Left cardiac atrium (tissue), 4 donors: ENCODE measurements around the gene MSTN. TPM values are rescaled to one million over a fixed set of nuclear protein-coding genes. Genes with fewer than 3 reads are reported as not detected.
"Not testable (repeated sequence)": the region's sequence is repeated elsewhere in the genome, so short reads cannot be mapped to it uniquely, and the experiment has no call there.

Experiments used
- ATAC-seq, 2 donors: fragments of 200-7000 bp; cut with Tn5 transposase; one replicate each; pipeline ENCODE4 v1.9.1; 2020; ENCODE audit warnings: mild to moderate bottlenecking in 2 of 2, moderate library complexity in 2 of 2
- DNase-seq: peaks from one replicate; pipeline ENCODE4 v3.0.0-alpha.2; 2020
- intact Hi-C, 2 donors: fragments of 100-400 bp; cut with DNase I; formaldehyde crosslinking; loops; one replicate each; pipeline versions ENCODE4 v1.14.1 to v1.15.1; 2022 to 2023
- total RNA-seq, 2 donors: library from RNA; stranded (reverse); fragmentation: NEBNext Ultra II Directional; extraction: Animal tissue kit (Norgen Biotek cat#: 25700); gene quantifications; one replicate each; pipeline ENCODE4 v1.2.1, GENCODE V29; 2021
- donor health status: DM: no; HTN: yes; CAD: no.
- donor health status: DM: no; HTN: yes; CAD: no; lungs with severe emphysema.
- donor health status: DM: yes; HTN: yes; CAD: no.
- donor health status: Dilated cardiomyopathy.

The MSTN gene
- total RNA-seq, 2 donors from 2014 or later = 0.10 to 0.12 TPM

DNA sequence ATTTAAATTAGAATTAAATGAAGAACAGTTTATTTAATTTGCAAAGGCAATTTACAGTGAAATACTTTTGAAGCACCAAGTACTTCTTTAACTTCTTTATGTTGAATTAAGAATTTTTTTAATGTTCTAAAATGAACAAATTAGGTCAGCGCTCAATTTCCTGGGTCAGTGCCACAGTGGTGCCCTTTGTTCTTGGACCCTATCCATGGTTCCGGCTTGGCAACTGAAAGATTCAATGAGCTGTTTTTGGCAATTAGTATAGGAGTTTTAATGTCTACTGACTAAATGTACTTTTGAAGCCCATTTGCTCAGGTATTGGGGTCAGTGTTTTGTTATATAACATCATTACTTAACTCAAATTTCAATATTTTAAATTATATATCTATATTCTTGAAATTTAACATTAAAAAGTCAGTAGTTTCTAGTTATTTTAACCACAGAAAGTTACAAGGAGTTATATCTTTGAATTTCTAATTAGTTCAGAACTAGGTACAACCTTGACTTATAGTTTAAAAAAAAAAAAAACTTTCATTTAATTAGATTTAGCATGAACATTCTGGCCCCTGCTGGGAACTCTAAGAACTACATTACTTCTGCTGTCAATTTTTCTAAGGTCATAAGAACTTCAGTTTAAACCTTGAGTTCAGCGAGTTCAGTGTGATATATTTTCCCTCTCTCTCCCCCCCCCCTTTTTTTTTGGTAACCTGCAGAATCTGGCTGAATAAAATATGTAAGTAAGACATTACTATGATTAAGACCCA lies 7.6 kb upstream of the MSTN start:
- DNase-seq = no peak
- intact Hi-C loops = loop anchor here in 1 of 2 donors (10.0 kb wide), 1 partner anchor 315 kb away; no protein-coding TSS in a partner anchor
- no peak for ATAC-seq

DNA sequence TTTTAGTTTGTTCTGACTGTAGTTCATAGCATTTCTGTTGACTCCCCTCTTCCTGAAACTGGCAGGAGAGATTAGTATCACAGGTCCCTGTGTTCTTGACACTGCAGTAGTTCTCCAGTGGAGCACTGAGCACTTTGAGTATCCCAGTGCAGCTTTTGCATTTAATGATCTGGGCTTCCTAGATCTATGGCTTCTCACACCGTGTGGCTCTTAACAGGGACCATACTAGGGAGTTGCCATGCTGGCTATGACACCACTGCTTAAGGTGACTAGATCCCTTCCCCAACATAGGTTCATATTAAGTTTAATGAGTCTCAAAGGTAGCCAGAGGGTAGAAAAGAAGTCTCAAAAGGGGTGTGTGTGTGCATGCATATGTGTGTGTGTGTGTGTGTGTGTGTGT lies 6.2 kb upstream of the MSTN start:
- no peak for ATAC-seq
- intact Hi-C loops = no loop called here
- DNase-seq = no peak

GRCh38 chr2:190065839-190066238 lies 3.3 kb upstream of the MSTN start:
- DNase-seq (no peak), ATAC-seq (no peak)
- intact Hi-C loops = no loop called here

- intact Hi-C loops = no loop called here
Observed at GRCh38 chr2:190063624-190064023, 1.1 kb upstream of the MSTN start.

GRCh38 chr2:190062053-190062452 lies 476 bp downstream of the MSTN start:
- DNase-seq = no peak
- intact Hi-C loops = no loop called here
- no peak for ATAC-seq

More at GRCh38 chr2:190063624-190064023, 1.1 kb upstream of the MSTN start:
- no peak for ATAC-seq
- no peak for DNase-seq

GRCh38 chr2:190060626-190061025 lies 1.9 kb downstream of the MSTN start:
- ATAC-seq = no peak
- intact Hi-C loops = no loop called here
- DNase-seq = no peak

DNA sequence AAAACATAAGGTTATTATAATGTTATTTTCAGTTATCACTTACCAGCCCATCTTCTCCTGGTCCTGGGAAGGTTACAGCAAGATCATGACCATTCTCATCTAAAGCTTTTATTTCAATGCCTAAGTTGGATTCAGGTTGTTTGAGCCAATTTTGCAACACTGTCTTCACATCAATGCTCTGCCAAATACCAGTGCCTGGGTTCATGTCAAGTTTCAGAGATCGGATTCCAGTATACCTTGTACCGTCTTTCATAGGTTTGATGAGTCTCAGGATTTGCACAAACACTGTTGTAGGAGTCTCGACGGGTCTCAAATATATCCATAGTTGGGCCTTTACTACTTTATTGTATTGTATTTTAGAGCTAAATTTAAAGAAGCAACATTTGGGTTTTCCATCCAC lies 2.5 kb downstream of the MSTN start:
- DNase-seq = no peak
- no peak for ATAC-seq
- intact Hi-C loops = no loop called here

DNA sequence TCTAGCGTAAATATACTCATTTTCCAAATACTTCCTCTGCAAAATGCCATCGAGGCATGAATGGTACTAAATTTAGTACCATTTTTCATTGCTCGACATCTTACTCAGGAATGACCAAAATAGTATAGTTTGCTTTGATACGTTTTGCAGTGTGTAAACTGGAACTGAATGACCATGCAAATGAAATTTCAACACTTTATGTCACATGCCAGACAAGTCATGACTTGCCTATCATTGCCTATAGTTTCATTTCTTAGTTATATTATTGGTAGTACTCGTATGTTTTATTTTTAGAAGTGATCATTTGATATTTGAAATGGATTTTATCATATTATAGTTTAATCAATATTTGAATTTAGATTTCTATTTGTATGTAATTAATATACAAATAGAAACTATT lies 9.1 kb downstream of the MSTN start:
- DNase-seq (no peak), ATAC-seq (no peak)
- intact Hi-C loops = no loop called here

GRCh38 chr2:190052307-190052706 lies 10.2 kb downstream of the MSTN start:
- no peak for ATAC-seq
- no peak for DNase-seq
- intact Hi-C loops = no loop called here

DNA sequence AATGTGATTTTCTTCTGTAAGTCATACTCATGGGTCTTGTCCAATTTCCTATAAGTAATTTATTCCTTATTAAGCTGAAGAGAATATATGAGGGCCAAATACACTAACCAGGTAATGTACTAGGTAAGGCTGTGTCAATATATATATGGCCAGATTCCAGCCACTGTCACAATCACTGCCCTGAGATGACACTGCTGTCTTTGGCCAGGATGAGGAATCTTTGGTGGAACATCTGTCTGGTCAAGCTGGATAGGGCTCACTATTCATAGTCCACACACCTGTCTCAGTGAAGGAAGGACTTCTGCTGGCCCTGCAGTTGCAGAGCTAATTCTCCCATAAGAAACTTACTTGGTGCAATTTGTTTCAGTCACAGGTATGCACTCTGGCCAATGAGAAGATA lies 11.3 kb downstream of the MSTN start:
- DNase-seq = no peak
- no peak for ATAC-seq
- intact Hi-C loops = no loop called here

GRCh38 chr2:190050001-190050400 lies 12.5 kb downstream of the MSTN start:
- intact Hi-C loops = no loop called here
- ATAC-seq = no peak
- no peak for DNase-seq

GRCh38 chr2:190044866-190045265 lies 17.7 kb downstream of the MSTN start:
- DNase-seq = no peak
- no peak for ATAC-seq
- intact Hi-C loops = no loop called here

- intact Hi-C loops = no loop called here
- ATAC-seq (no peak), DNase-seq (no peak)
Observed at GRCh38 chr2:190043441-190043840, 19.1 kb downstream of the MSTN start.

GRCh38 chr2:190036071-190036470 lies 26.5 kb downstream of the MSTN start:
- intact Hi-C loops = no loop called here
- ATAC-seq = no peak

DNA sequence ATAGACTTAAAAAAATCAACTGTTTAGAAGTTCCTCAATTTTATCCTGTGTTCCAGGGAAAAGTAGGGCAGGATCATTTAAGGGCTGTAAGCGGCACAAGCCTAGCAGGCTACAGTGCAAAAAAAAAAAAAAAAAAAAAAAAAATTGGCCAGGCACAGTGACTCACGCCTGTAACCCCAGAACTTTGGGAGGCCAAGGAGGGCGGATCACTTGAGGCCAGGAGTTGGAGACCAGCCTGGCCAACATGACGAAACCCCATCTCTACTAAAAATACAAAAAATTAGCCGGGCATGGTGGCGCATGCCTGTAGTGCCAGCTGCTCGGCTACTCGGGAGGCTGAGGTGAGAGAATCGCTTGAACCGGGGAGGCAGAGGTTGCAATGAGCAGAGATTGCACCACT lies 28.1 kb downstream of the MSTN start:
- ATAC-seq, DNase-seq, intact Hi-C loops: not testable (repeated sequence)

More at GRCh38 chr2:190036071-190036470, 26.5 kb downstream of the MSTN start:
- DNase-seq = no peak

DNA sequence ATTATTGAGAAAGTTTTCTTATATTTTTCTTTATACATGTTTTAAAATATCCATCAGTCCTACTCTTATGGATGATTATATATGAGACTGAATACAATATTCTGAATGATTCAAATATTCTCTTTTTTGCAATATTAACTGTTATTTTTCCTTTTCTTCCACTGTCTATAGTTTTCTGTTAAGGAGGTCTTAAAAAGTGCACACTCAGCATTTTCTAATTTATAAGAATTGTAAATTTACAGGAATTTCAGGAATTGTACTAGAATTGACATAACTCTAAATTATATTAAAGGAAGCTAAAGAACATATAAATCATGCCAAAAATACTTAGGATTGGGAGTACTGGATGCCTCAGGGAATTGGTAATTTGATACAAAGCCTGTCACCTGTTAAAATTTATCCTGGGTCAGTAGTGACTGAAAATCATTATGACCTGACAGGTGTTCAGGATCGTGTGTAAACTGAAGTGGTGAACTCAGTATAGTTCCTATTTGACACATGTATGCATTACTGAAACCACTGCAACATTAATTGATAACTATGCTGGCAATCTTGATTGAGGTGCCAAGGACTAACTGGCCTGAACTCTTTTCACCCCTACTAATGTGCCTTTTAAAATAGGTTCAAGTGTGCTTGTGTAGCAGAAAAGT lies 30.4 kb downstream of the MSTN start:
- no peak for ATAC-seq
- DNase-seq = no peak
- intact Hi-C loops = no loop called here

DNA sequence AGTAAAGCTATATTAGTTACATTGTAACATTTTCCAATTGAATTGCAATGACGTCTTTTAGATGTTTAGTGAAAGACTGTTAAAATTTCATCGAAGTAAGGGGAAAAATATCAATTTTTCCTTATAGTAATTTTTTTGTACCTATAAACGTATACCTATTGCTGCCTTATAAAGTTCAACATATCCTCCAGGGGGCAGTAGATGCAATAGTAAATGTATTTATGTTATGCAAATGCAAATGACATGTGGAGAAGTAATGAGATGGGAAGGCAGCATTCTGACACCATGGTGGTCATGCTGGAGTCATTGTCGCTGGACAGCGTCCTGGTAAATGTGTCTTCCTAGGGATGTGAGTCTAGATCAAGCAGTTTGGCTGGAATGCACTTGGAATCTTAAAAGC lies 38.7 kb downstream of the MSTN start:
- intact Hi-C loops = no loop called here
- DNase-seq (no peak), ATAC-seq (no peak)

- no peak for ATAC-seq
- intact Hi-C loops = no loop called here
- DNase-seq = no peak
Observed at GRCh38 chr2:190020720-190021119, 41.8 kb downstream of the MSTN start.

GRCh38 chr2:190017837-190018236 lies 44.7 kb downstream of the MSTN start:
- DNase-seq = no peak
- intact Hi-C loops = no loop called here
- ATAC-seq = no peak

DNA sequence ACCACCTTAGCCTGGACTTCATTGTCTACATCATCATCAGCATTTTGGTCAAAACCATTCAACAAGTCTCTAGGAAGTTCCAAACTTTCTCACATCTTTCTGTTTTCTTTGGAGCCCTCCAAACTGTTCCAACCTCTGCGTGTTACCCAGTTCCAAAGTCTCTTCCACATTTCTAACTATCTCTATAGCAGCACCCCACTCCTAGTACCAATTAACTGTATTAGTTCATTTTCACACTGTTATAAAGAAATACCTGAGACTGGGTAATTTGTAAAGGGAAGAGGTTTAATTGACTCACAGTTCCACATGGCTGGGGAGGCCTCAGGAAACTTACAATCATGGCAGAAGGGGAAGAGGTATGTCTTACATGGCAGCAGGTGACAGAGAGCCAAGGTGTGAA lies 46.6 kb downstream of the MSTN start:
- intact Hi-C loops, DNase-seq, ATAC-seq: not testable (repeated sequence)
